ENCODE data around the gene CABLES2.

- TF ChIP-seq JUN (IDR thresholded peaks at IDR 0.05; ENCODE audit: borderline replicate concordance, low read depth, low read length) = no peak
- no peak for TF ChIP-seq JUN (CRISPR knock-in tag; IDR thresholded peaks at IDR 0.05; ENCODE audit: borderline replicate concordance)
- TF ChIP-seq HIVEP1 (CRISPR knock-in tag; IDR thresholded peaks at IDR 0.05) = no peak
Observed at GRCh38 chr20:62411479-62412193, 4.6 kb upstream of the CABLES2 start.

Measured in K562 (cell line).